Endothelial cell of umbilical vein (primary cell): Measurements from ENCODE around the gene STARD5. TPM values are rescaled to one million over a fixed set of nuclear protein-coding genes. Genes with fewer than 3 reads are reported as not detected.

ENCODE experiments used
- BruUV-seq: library from RNA; stranded (reverse); fragments of 400-500 nt; replicated peaks from 2 replicates; lab custom pipeline; 2021; lab: Mats Ljungman, UMichigan
- CTCF ChIA-PET: fragments of 300-600, 350-600 bp; sonication (Branson Sonifier 250); formaldehyde crosslinking; loops from one replicate; lab custom pipeline; 2021; ENCODE audit warnings: antibody characterized with exemption, inconsistent platforms; lab: Charles Lee
- POLR2A ChIA-PET: fragments of 300-600, 350-600 bp; sonication (Branson Sonifier 250); formaldehyde crosslinking; loops from one replicate; lab custom pipeline; 2021; ENCODE audit warnings: antibody characterized with exemption, inconsistent platforms; lab: Charles Lee
- DNase-seq: peaks from one replicate; pipeline ENCODE4 v3.0.0-alpha.2; 2011; ENCODE audit warnings: low read depth, low spot score
- FAIRE-seq: peaks from 2 replicates; lab custom pipeline; 2011; peaks lifted over from hg19 to GRCh38; lab: Jason Lieb, UNC
- H2AFZ ChIP-seq: 2 replicates; pipeline ENCODE4 v1.6.0; 2012; ENCODE audit warnings: low read depth, low read length, control low read depth, inconsistent platforms
- H3K27ac ChIP-seq: 2 replicates; pipeline ENCODE4 v1.5.1; 2011; ENCODE audit warnings: low read depth, mild to moderate bottlenecking, control low read depth, low read length, moderate library complexity; ENCODE audit not compliant: insufficient read depth
- H3K27me3 ChIP-seq, 2 experiments: 2 replicates each; pipeline versions ENCODE4 v1.6.0 to v1.6.1; 2011; ENCODE audit warnings: low read length in 2 of 2, mixed read lengths in 1 of 2; ENCODE audit not compliant: control insufficient read depth in 2 of 2, insufficient read depth in 2 of 2
- H3K36me3 ChIP-seq, 2 experiments: 2 replicates in 1 of 2; 3 replicates in 1 of 2; pipeline ENCODE4 v1.5.1; 2011; ENCODE audit warnings: low read length in 2 of 2, mild to moderate bottlenecking in 1 of 2, moderate library complexity in 1 of 2; ENCODE audit not compliant: control insufficient read depth in 2 of 2, insufficient read depth in 2 of 2; ENCODE audit errors: extremely low read depth in 1 of 2
- H3K4me1 ChIP-seq: 3 replicates; pipeline ENCODE4 v1.5.1; 2011; ENCODE audit warnings: mild to moderate bottlenecking, low read length; ENCODE audit not compliant: control insufficient read depth, insufficient read depth; ENCODE audit errors: extremely low read depth
- H3K4me2 ChIP-seq: 2 replicates; pipeline ENCODE4 v1.6.1; 2011; ENCODE audit warnings: low read length, control low read depth, mixed read lengths; ENCODE audit not compliant: insufficient read depth
- H3K4me3 ChIP-seq, 3 experiments: fragments of 200-600 bp in 1 of 3; sonication (generic), shearing (Covaris generic) in 1 of 3; replicated peaks in 1 of 3; 2 replicates each; pipeline ENCODE4 v1.5.1; 2011 to 2016; ENCODE audit warnings: control low read depth in 3 of 3, low read length in 3 of 3, mild to moderate bottlenecking in 2 of 3, inconsistent platforms in 1 of 3, low read depth in 1 of 3, moderate library complexity in 1 of 3; ENCODE audit not compliant: insufficient read depth in 1 of 3
- H3K79me2 ChIP-seq: 2 replicates; pipeline ENCODE4 v1.6.0; 2012; ENCODE audit warnings: low read length, inconsistent platforms; ENCODE audit not compliant: control insufficient read depth, insufficient read depth
- H3K9ac ChIP-seq: replicated peaks from 2 replicates; pipeline ENCODE3; 2011; ENCODE audit warnings: low read length, control low read depth; ENCODE audit not compliant: insufficient read depth; ENCODE audit errors: extremely low read depth
- H3K9me1 ChIP-seq: replicated peaks from 3 replicates; pipeline ENCODE4 v1.6.0; 2011; ENCODE audit warnings: mild to moderate bottlenecking, low read length; ENCODE audit not compliant: control insufficient read depth, insufficient read depth; ENCODE audit errors: extremely low read depth
- H3K9me3 ChIP-seq: replicated peaks from 2 replicates; pipeline ENCODE4 v1.5.1; 2012; ENCODE audit warnings: low read length, inconsistent platforms; ENCODE audit not compliant: control insufficient read depth, insufficient read depth
- H4K20me1 ChIP-seq: replicated peaks from 2 replicates; pipeline ENCODE3; 2011; ENCODE audit warnings: mild to moderate bottlenecking, low read length; ENCODE audit not compliant: control insufficient read depth, insufficient read depth; ENCODE audit errors: extremely low read depth
- CTCF ChIP-seq, 2 donors: IDR thresholded peaks; 1 replicate in 1 of 2; 2 replicates in 1 of 2; pipeline ENCODE4 v1.5.1; 2011; ENCODE audit warnings: low read length in 2 of 2, mild to moderate bottlenecking in 2 of 2, moderate library complexity in 2 of 2, control low read depth in 1 of 2, inconsistent platforms in 1 of 2, low read depth in 1 of 2; ENCODE audit not compliant: insufficient read depth in 1 of 2; ENCODE audit errors: extremely low read depth in 1 of 2
- EZH2 ChIP-seq: IDR thresholded peaks from 2 replicates; pipeline ENCODE4 v1.6.1; 2012; ENCODE audit warnings: borderline replicate concordance, low read depth, mild to moderate bottlenecking, moderate library complexity, low read length, inconsistent platforms; ENCODE audit not compliant: severe bottlenecking
- FOS ChIP-seq: IDR thresholded peaks from 2 replicates; pipeline ENCODE4 v1.6.1; 2011; ENCODE audit warnings: mild to moderate bottlenecking, low read length, moderate library complexity, borderline replicate concordance; ENCODE audit not compliant: insufficient read depth
- GATA2 ChIP-seq: IDR thresholded peaks from 2 replicates; pipeline ENCODE4 v1.7.0; 2011; ENCODE audit warnings: low read depth, mild to moderate bottlenecking, moderate library complexity, mixed read lengths, low read length; ENCODE audit not compliant: insufficient read length, insufficient read depth
- JUN ChIP-seq: IDR thresholded peaks from 2 replicates; pipeline ENCODE4 v1.6.1; 2011; ENCODE audit warnings: borderline replicate concordance, low read depth; ENCODE audit not compliant: insufficient read length, insufficient read depth
- MAX ChIP-seq: IDR thresholded peaks from 2 replicates; pipeline ENCODE4 v1.6.1; 2011; ENCODE audit not compliant: insufficient read depth, insufficient read length
- MYC ChIP-seq: IDR thresholded peaks from one replicate; pipeline ENCODE4 v1.6.1; 2011; ENCODE audit warnings: mild to moderate bottlenecking, low read depth, low read length
- POLR2A ChIP-seq: IDR thresholded peaks from 2 replicates; pipeline ENCODE4 v1.6.1; 2012; ENCODE audit warnings: low read depth, mild to moderate bottlenecking, control low read depth, low read length
- POLR2AphosphoS5 ChIP-seq: IDR thresholded peaks from 2 replicates; pipeline ENCODE4 v1.6.1; 2012; ENCODE audit warnings: low read depth, mild to moderate bottlenecking, control low read depth, low read length, moderate library complexity; ENCODE audit not compliant: insufficient read depth
- dilution Hi-C: fragments of 300-500 bp; cut with MboI; formaldehyde crosslinking; loops from one replicate; pipeline ENCODE4 v1.15.0; 2019; ENCODE audit warnings: low sequenced_read_pairs; ENCODE audit not compliant: extremely low pct_ligation_motif_present
- intact Hi-C: fragments of 100-400 bp; cut with micrococcal nuclease; formaldehyde crosslinking; loops from one replicate; pipeline ENCODE4 v1.10.0; 2022
- polyA plus RNA-seq, 4 experiments: library from polyadenylated mRNA; depleted of rRNA in 3 of 4; stranded (reverse) in 3 of 4; unstranded in 1 of 4; fragments of >200 nt; gene quantifications; 2 replicates each; pipeline versions ENCODE4 v1.2.1 to v1.2.3, GENCODE V29; 2011 to 2012; ENCODE audit warnings: missing spikeins in 1 of 4
- total RNA-seq: library from RNA; stranded (reverse); gene quantifications from 2 replicates; pipeline ENCODE4 v1.2.3, GENCODE V29; 2021

STARD5 gene
- total and polyA plus RNA-seq, 2 donors (not counting 3 experiments of a cell fraction or from before 2014, with no cell fraction given): 2.2 to 3.0 TPM

GRCh38 chr15:81362790-81363189 lies 38.8 kb upstream of the STARD5 start:
- no peak for TF ChIP-seq POLR2A
- TF ChIP-seq EZH2: no peak
- no peak for TF ChIP-seq MYC
- TF ChIP-seq CTCF (IDR thresholded peaks at IDR 0.05; ENCODE audit: extremely low read depth in 1 of 2, insufficient read depth in 1 of 2, low read depth in 1 of 2, low read length in 2 of 2): no peak
- no peak for TF ChIP-seq POLR2AphosphoS5
- no peak for TF ChIP-seq GATA2
- no peak for TF ChIP-seq JUN
- TF ChIP-seq FOS: no peak
- TF ChIP-seq MAX: no peak
- intact Hi-C loops (no loop called here), dilution Hi-C loops (no loop called here)
- DNase-seq (no peak), FAIRE-seq (no peak)
- Histone ChIP-seq H3K4me1 (no peaks in the 10 kb centered on the region), H3K27me3 (peaks cover 0 to 2% of the 10 kb centered on the region in 2 experiments), H3K9me1 (no peaks in the 10 kb centered on the region), H3K9ac (no peak overlapping the region), H3K79me2 (no peaks in the 10 kb centered on the region), H2AFZ (no peak overlapping the region), H3K9me3 (no peaks in the 10 kb centered on the region), H3K36me3 (no peaks in the 10 kb centered on the region), H3K4me2 (no peak overlapping the region), H4K20me1 (no peaks in the 10 kb centered on the region), H3K27ac (no peak overlapping the region), H3K4me3 (no peak overlapping the region)
- BruUV-seq: no TSS peak
- ChIA-PET POLR2A (no interaction called here), CTCF (no interaction called here)
